Measurements from ENCODE around the gene MEN1.
"Not testable (repeated sequence)": the region's sequence is repeated elsewhere in the genome, so short reads cannot be mapped to it uniquely, and the experiment has no call there.

MEN1 gene

GRCh38 chr11:64831411-64831891 lies 21.1 kb upstream of the MEN1 start:
- no peak for DNase-seq

GRCh38 chr11:64829536-64830251 lies 19.3 kb upstream of the MEN1 start:
- no peak for DNase-seq

- no peak for DNase-seq
These were observed 17.1 kb upstream of the MEN1 start for GRCh38 chr11:64827451-64827839.

DNA sequence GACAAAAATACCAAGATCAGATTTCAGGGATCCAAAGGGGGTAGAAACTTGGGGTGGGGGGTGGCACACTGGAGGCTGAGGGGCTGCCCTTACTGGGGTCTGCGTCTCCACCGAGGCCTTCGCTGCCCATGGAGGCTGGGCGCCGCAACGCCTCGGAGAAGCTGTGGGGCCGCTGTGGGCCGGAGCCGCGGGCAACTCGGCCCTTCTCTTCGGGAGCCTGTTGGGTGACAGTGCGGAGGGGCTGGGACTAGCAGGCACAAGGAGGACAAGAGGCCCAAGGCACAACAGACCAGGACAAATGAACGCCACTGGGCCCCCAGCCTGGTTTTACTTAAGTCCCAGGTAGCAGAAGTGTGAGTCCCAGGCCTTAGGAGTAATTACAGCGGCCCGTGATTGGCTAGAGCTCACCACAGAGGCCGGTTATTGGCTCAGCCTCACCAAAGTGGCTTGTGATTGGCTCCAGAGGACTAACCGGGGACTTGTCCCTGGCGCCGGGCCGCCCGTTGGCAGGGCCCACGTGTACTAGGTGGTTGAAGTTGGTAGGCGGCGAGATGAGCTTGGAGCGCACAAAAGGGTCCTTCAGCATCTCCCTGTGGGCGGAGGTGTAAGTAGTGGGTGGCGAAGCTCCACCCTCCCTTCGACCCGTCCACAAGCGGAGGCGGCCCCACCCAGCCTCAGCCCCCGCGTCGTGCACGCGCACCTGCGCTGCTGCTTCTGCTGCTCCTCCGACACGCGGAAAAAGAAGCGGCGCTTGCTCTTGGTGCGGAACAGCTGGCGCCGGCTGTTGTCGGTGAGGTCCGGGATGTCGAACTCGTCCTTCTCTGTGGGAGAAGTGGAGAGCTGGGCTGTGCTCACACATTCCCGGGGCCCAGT lies 16.5 kb upstream of the MEN1 start:
- DNase-seq: no peak

- no peak for DNase-seq
These were observed 15.7 kb upstream of the MEN1 start for GRCh38 chr11:64826062-64826461.

- DNase-seq: no peak
These were observed 13.3 kb upstream of the MEN1 start for GRCh38 chr11:64823568-64824119.

DNA sequence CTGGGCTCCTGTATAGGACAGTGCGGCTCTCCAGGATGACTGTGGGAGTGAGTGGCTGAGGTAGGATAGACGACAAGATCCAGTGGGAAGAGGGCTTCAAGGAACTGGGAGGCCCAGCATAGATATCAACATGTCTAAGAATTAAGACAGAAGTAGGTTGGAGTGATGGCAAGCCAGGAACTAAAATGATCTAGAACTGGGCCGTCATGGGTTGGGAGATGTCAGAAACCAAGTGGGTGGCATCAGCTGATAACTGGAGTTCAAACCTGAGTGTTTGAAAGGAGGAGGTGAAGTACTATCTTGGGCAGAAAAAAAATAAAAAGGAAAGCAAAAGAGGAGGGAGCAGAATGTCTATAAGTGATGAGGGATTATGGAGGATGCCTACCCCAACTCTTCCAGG lies 7.1 kb upstream of the MEN1 start:
- no peak for DNase-seq

- DNase-seq: not testable (repeated sequence)
These were observed 5.1 kb upstream of the MEN1 start for GRCh38 chr11:64815433-64815832.

DNA sequence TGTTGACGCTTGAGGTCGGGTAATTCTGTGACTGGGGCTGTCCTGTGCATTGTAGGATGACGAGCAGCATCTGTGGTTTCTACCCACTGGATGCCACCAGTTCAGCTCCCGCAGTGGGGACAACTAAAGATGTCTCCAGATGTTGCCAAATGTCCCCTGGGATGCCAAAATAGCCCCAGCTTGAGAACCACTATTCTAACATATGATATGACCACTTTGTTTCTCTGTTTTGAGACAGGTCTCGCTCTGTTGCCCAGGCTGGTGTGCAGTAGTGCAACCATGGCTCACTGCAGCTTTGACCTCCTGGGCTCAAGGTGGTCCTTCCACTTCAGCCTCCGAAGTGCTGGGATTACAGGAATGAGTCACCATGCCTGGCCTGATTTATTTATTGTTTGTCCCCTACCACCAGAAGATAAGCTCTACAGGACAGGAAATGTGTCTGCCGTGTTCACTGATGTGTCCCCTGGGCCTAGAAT lies 4.4 kb upstream of the MEN1 start:
- no peak for DNase-seq

GRCh38 chr11:64813826-64814225 lies 3.5 kb upstream of the MEN1 start:
- DNase-seq: no peak

DNA sequence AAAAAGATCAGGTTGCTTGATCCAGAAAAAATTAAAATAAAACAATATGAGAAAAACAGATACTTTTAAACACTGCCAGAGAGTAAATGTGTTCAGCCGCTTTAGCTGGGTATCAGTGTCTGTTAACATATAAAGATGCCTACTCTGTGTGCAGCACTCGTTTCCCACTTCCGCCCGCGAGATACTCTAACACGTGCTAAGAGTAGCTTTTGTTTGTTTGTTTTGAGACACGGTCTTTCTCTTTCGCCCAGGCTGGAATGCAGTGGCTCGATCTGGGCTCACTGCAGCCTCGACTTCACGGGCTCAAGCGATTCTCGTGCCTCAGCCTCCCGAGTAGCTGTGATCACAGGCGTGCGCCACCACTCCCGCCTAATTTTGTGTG lies 531 bp upstream of the MEN1 start:
- DNase-seq: no peak

GRCh38 chr11:64809781-64810241 lies 540 bp downstream of the MEN1 start:
- peak; percentile 27 for DNase-seq

DNA sequence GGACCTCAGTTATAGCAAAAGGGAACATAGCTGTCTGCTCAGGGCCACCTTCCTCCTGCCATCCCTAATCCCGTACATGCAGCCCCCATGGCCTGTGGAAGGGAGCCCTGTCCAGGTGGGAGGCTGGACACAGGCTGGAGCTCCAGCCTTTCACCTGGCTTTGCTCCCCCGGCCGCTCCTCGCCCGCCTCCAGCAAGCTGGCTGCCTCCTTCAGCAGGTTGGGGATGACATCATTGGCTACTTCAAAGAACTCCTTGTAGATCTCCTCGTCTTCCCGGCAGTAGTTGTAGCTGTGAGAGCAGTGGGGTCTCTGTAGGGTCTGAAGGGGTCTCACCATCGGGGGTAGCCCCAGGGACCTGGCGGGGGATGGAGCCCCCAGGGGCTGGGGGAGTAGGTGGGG lies 4.9 kb downstream of the MEN1 start:
- DNase-seq: no peak

DNA sequence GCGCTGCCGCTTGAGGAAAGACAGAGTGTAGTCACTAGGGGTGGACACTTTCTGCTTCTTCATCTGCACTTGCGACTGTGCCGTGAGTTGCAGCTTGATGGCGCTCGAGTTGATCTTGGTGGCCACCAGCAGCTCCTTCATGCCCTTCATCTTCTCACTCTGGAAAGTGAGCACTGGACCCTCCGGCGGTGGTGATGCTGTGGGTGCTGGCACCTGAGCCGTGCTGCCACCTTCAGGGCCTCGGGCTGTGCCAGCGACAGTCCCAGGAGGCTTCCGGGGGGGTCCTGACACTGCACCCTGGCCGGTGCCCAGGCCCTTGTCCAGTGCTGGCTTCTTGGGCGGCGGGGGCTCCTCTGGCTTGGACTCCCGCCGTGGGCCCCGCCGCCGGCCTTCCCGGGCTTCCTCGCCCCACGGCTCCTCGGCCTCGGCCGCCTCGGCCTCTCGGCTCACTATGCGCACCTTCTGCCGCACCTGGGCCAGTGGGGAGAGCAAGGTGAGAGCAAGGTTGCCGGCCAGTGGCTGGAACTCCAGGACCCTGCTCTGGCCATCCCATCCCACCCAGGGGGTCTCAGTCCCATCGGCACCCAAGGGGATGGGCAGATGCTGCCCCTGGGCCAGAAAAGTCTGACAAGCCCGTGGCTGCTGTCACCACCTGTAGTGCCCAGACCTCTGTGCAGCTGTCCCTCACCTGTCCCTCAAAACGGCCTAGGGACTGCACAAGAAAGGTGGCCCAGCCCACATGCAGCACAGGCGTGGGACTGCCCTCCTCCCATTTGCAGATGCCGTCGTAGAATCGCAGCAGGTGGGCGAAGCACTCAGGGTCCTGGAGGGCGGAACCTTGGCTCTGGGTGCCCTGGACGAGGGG lies 5.8 kb downstream of the MEN1 start:
- DNase-seq: no peak

DNA sequence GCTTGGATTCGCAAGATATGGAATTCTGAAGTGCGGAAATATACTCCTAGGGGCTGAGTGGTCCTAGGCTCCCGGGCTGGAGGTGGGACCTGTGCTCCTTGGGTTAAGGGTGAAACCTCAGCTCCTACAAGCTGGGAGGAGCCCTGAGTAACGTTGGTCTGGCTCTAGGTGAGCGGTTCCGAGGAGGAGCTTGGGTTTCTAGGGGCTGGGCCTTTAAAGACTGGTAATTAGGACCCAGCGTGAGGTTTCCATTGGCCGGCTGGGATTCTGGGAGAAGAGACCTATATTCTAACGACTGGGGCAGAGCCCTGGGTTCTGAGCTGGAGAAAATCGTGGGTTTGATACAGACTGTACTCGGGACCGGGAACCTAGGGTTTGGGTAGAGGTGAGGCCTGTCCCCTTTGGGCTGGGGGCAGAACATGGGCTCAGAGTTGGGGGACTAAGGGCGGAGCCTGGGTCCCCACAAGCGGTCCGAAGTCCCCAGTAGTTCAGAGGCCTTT lies 6.5 kb downstream of the MEN1 start:
- no peak for DNase-seq

GRCh38 chr11:64803158-64803845 lies 7.0 kb downstream of the MEN1 start, which contains the start of gene MAP4K2:
Gene MAP4K2, minus strand, starts transcription at chr11:64803214. Its CDS starts 65 bp downstream, at chr11:64803149.
- peak; percentile 87 for DNase-seq

DNA sequence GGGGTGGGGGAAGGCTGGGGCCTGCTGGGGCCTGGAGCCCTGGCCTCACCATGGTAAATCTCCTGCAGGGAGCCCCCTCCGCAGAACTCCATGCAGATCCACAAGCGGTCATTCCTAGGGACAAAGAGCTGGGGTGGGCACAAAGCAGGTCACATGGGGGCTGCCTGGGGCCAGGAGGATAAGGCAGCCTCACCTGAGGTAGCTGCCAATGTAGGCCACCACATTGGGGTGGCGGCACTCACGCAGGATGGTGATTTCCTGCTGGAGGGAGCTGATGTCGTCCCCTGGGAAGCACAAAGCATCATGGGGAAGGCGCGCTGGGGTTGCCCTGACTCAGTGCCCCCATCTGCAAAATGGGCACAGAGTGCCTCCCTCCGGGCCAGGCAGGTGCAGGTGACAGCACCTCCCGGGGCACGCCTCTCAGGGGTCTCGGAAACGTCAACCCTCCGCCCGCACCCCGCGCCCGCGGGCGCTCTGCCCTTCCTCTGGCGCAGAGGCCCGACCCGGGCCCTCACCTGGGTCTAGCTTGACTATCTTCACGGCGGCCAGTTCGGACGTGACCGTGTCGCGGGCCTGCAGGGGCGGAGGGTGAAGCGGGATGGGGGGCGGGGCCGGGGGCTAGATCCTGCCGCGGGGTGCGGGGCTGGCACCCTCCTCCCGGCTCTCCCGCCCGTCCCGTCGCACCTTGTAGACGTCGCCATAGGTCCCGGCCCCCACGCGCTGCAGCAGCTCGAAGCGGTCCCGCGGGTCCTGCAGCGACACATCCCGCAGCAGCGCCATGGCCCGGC lies 7.8 kb downstream of the MEN1 start:
- peak; percentile 42 for DNase-seq

- no peak for DNase-seq
These were observed 8.6 kb downstream of the MEN1 start for GRCh38 chr11:64801561-64802369.

GRCh38 chr11:64801158-64801464 lies 9.2 kb downstream of the MEN1 start:
- no peak for DNase-seq
